C4-2B (cell line): ENCODE data around the gene CTNNBL1.

Experiments used
- CTCF ChIP-seq: fragments of 450-650 bp; conservative IDR thresholded peaks from 2 replicates; pipeline ENCODE4 v1.5.1; 2017; ENCODE audit warnings: mild to moderate bottlenecking
- ZFX ChIP-seq: fragments of 450-650 bp; IDR thresholded peaks from 2 replicates; pipeline ENCODE4 v1.6.1; 2017

DNA sequence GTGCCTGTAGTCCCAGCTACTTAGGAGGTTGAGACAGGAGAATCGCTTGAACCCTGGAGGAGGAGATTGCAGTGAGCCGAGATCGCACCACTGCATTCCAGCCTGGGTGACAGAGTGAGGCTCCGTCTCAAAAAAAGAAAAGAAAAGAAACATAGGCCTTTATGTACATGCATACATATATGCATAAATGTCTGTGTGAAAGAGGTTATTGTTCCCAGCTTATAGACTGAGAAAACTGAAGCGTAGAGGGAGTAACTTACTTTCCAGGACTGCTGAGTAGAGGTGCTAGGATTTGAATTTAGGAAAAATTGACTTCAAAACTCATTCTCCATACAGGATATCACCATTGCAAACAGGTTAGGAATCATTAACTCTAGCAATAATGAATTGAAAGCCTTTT, 32.0 kb downstream of the CTNNBL1 start:
- no peak for TF ChIP-seq CTCF
- TF ChIP-seq ZFX, result no peak
